Endothelial cell of umbilical vein (primary cell): Measurements from ENCODE around the gene MAPK8.

Source experiments
- CTCF ChIP-seq, 2 donors: IDR thresholded peaks; 1 replicate in 1 of 2; 2 replicates in 1 of 2; pipeline ENCODE4 v1.5.1; 2011; ENCODE audit warnings: low read length in 2 of 2, mild to moderate bottlenecking in 2 of 2, moderate library complexity in 2 of 2, control low read depth in 1 of 2, inconsistent platforms in 1 of 2, low read depth in 1 of 2; ENCODE audit not compliant: insufficient read depth in 1 of 2; ENCODE audit errors: extremely low read depth in 1 of 2
- EZH2 ChIP-seq: IDR thresholded peaks from 2 replicates; pipeline ENCODE4 v1.6.1; 2012; ENCODE audit warnings: borderline replicate concordance, low read depth, mild to moderate bottlenecking, moderate library complexity, low read length, inconsistent platforms; ENCODE audit not compliant: severe bottlenecking
- FOS ChIP-seq: IDR thresholded peaks from 2 replicates; pipeline ENCODE4 v1.6.1; 2011; ENCODE audit warnings: mild to moderate bottlenecking, low read length, moderate library complexity, borderline replicate concordance; ENCODE audit not compliant: insufficient read depth
- GATA2 ChIP-seq: IDR thresholded peaks from 2 replicates; pipeline ENCODE4 v1.7.0; 2011; ENCODE audit warnings: low read depth, mild to moderate bottlenecking, moderate library complexity, mixed read lengths, low read length; ENCODE audit not compliant: insufficient read length, insufficient read depth
- MYC ChIP-seq: IDR thresholded peaks from one replicate; pipeline ENCODE4 v1.6.1; 2011; ENCODE audit warnings: mild to moderate bottlenecking, low read depth, low read length
- POLR2A ChIP-seq: IDR thresholded peaks from 2 replicates; pipeline ENCODE4 v1.6.1; 2012; ENCODE audit warnings: low read depth, mild to moderate bottlenecking, control low read depth, low read length
- POLR2AphosphoS5 ChIP-seq: IDR thresholded peaks from 2 replicates; pipeline ENCODE4 v1.6.1; 2012; ENCODE audit warnings: low read depth, mild to moderate bottlenecking, control low read depth, low read length, moderate library complexity; ENCODE audit not compliant: insufficient read depth
- TF ChIP-seq, protein P1 (sequence below): IDR thresholded peaks from 2 replicates; pipeline ENCODE4 v1.6.1; 2011; ENCODE audit not compliant: insufficient read depth, insufficient read length

GRCh38 chr10:48257407-48257961 lies 49.0 kb upstream of the MAPK8 start:
- TF ChIP-seq POLR2A (no peak), CTCF (IDR thresholded peaks at IDR 0.05; ENCODE audit: extremely low read depth in 1 of 2, insufficient read depth in 1 of 2, low read depth in 1 of 2, low read length in 2 of 2) (no peak), MYC (no peak), EZH2 (no peak), POLR2AphosphoS5 (no peak), FOS (no peak), GATA2 (no peak)
- TF ChIP-seq, protein P1, sequence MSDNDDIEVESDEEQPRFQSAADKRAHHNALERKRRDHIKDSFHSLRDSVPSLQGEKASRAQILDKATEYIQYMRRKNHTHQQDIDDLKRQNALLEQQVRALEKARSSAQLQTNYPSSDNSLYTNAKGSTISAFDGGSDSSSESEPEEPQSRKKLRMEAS = no peak
